ENCODE data around the gene CYB5D1.

Gene CYB5D1

GRCh38 chr17:7875804-7876370, 18.1 kb downstream of the CYB5D1 start:
- DNase-seq (ENCODE audit: low read depth, low spot score), result no peak
- no peak overlapping the region for H3K4me3 ChIP-seq (ENCODE audit: low read depth, low read length)
- in situ Hi-C loops (cut with HindIII; ENCODE audit: low sequenced_read_pairs), result no loop called here
- no peak for TF ChIP-seq CTCF (IDR thresholded peaks at IDR 0.05; ENCODE audit: low read depth, low read length)

GRCh38 chr17:7878234-7878633, 20.4 kb downstream of the CYB5D1 start:
- no peak for DNase-seq (ENCODE audit: low read depth, low spot score)
- no peak overlapping the region for H3K4me3 ChIP-seq (ENCODE audit: low read depth, low read length)
- TF ChIP-seq CTCF (IDR thresholded peaks at IDR 0.05; ENCODE audit: low read depth, low read length), result no peak
- in situ Hi-C loops (cut with HindIII; ENCODE audit: low sequenced_read_pairs), result no loop called here

GRCh38 chr17:7880076-7880868, 22.5 kb downstream of the CYB5D1 start:
- no peak for TF ChIP-seq CTCF (IDR thresholded peaks at IDR 0.05; ENCODE audit: low read depth, low read length)
- no peak overlapping the region for H3K4me3 ChIP-seq (ENCODE audit: low read depth, low read length)
- in situ Hi-C loops (cut with HindIII; ENCODE audit: low sequenced_read_pairs), result no loop called here
- no peak for DNase-seq (ENCODE audit: low read depth, low spot score)

- in situ Hi-C loops (cut with HindIII; ENCODE audit: low sequenced_read_pairs), result no loop called here
- DNase-seq (ENCODE audit: low read depth, low spot score), result no peak
- no peak overlapping the region for H3K4me3 ChIP-seq (ENCODE audit: low read depth, low read length)
- no peak for TF ChIP-seq CTCF (IDR thresholded peaks at IDR 0.05; ENCODE audit: low read depth, low read length)
Observed at GRCh38 chr17:7881276-7882054, 23.7 kb downstream of the CYB5D1 start.

GRCh38 chr17:7882068-7882467, 24.3 kb downstream of the CYB5D1 start:
- DNase-seq (ENCODE audit: low read depth, low spot score), result no peak
- TF ChIP-seq CTCF (IDR thresholded peaks at IDR 0.05; ENCODE audit: low read depth, low read length), result no peak
- H3K4me3 ChIP-seq (ENCODE audit: low read depth, low read length), result no peak overlapping the region
- in situ Hi-C loops (cut with HindIII; ENCODE audit: low sequenced_read_pairs), result no loop called here

- no peak for DNase-seq (ENCODE audit: low read depth, low spot score)
- no peak for TF ChIP-seq CTCF (IDR thresholded peaks at IDR 0.05; ENCODE audit: low read depth, low read length)
- in situ Hi-C loops (cut with HindIII; ENCODE audit: low sequenced_read_pairs), result no loop called here
- H3K4me3 ChIP-seq (ENCODE audit: low read depth, low read length), result no peak overlapping the region
Observed at GRCh38 chr17:7882629-7883028, 24.8 kb downstream of the CYB5D1 start.
